ENCODE measurements around the gene C7orf57. TPM values are rescaled to one million over a fixed set of nuclear protein-coding genes. Genes with fewer than 3 reads are reported as not detected.
A peak's percentile ranks its signal among the peaks of the same experiment; 100 is the strongest.

C7orf57 gene
- total and polyA plus RNA-seq, 4 donors, result 1.6 to 14.5 (median 5.8) TPM

- Histone ChIP-seq H3K4me3 (no peak overlapping the region), H3K9ac (ENCODE audit: insufficient read depth in 1 of 2, low read length in 2 of 2) (no peak overlapping the region), H3K36me3 (ENCODE audit: control insufficient read depth in 4 of 4, insufficient read depth in 4 of 4, low read length in 4 of 4) (peaks cover 0 to 38% (median 12%) of the 10 kb centered on the region in 4 donors), H3K9me3 (ENCODE audit: control insufficient read depth in 4 of 4, insufficient read depth in 3 of 4, low read length in 3 of 4) (no peaks in the 10 kb centered on the region), H3K4me1 (ENCODE audit: control insufficient read depth in 5 of 5, insufficient read depth in 5 of 5, low read length in 5 of 5) (no peaks in the 10 kb centered on the region), H3K27ac (ENCODE audit: low read depth in 1 of 2, low read length in 1 of 2) (no peak overlapping the region), H3K27me3 (ENCODE audit: control insufficient read depth in 3 of 3, insufficient read depth in 3 of 3, low read length in 2 of 3) (no peaks in the 10 kb centered on the region)
- WGBS, 2 donors, result 91 to 95% methylated on average over 18 of the region's 18 CpGs
- TF ChIP-seq CTCF (IDR thresholded peaks at IDR 0.05; ENCODE audit: control extremely low read depth, extremely low read depth), result no peak
- DNase-seq (no peak), ATAC-seq (ENCODE audit: insufficient read depth, low FRiP score) (no peak)
Measured at GRCh38 chr7:48107926-48108472, 72.7 kb downstream of the C7orf57 start.

GRCh38 chr7:48108959-48109847, 73.9 kb downstream of the C7orf57 start:
- no peak for TF ChIP-seq CTCF (IDR thresholded peaks at IDR 0.05; ENCODE audit: control extremely low read depth, extremely low read depth)
- no peak for ATAC-seq (ENCODE audit: insufficient read depth, low FRiP score)
- peak overlapping the region in 1 of 2 donors; percentile 34 for H3K27ac ChIP-seq (ENCODE audit: low read depth in 1 of 2, low read length in 1 of 2)
- no peak overlapping the region for H3K9ac ChIP-seq (ENCODE audit: insufficient read depth in 1 of 2, low read length in 2 of 2)
- no peak overlapping the region for H3K4me3 ChIP-seq
- no peak for DNase-seq
- H3K36me3 ChIP-seq (ENCODE audit: control insufficient read depth in 4 of 4, insufficient read depth in 4 of 4, low read length in 4 of 4), result peaks cover 0 to 33% (median 8%) of the 10 kb centered on the region in 4 donors
- WGBS, 2 donors, result 93 to 98% methylated on average over 5 of the region's 5 CpGs
- no peaks in the 10 kb centered on the region for H3K27me3 ChIP-seq (ENCODE audit: control insufficient read depth in 3 of 3, insufficient read depth in 3 of 3, low read length in 2 of 3)
- H3K4me1 ChIP-seq (ENCODE audit: control insufficient read depth in 5 of 5, insufficient read depth in 5 of 5, low read length in 5 of 5), result no peaks in the 10 kb centered on the region
- H3K9me3 ChIP-seq (ENCODE audit: control insufficient read depth in 4 of 4, insufficient read depth in 3 of 4, low read length in 3 of 4), result no peaks in the 10 kb centered on the region

- Histone ChIP-seq H3K9me3 (ENCODE audit: control insufficient read depth in 4 of 4, insufficient read depth in 3 of 4, low read length in 3 of 4) (no peaks in the 10 kb centered on the region), H3K4me1 (ENCODE audit: control insufficient read depth in 5 of 5, insufficient read depth in 5 of 5, low read length in 5 of 5) (no peaks in the 10 kb centered on the region), H3K27ac (ENCODE audit: low read depth in 1 of 2, low read length in 1 of 2) (no peak overlapping the region), H3K9ac (ENCODE audit: insufficient read depth in 1 of 2, low read length in 2 of 2) (no peak overlapping the region), H3K4me3 (no peak overlapping the region), H3K27me3 (ENCODE audit: control insufficient read depth in 3 of 3, insufficient read depth in 3 of 3, low read length in 2 of 3) (no peaks in the 10 kb centered on the region), H3K36me3 (ENCODE audit: control insufficient read depth in 4 of 4, insufficient read depth in 4 of 4, low read length in 4 of 4) (peaks cover 0 to 29% (median 7%) of the 10 kb centered on the region in 4 donors)
- 20 to 21% methylated on average over 9 of the region's 9 CpGs for WGBS, 2 donors
- peak; percentile 55 to 65 (median 63) for DNase-seq
- peak; percentile 76 for ATAC-seq (ENCODE audit: insufficient read depth, low FRiP score)
- peak; percentile 95 for TF ChIP-seq CTCF (IDR thresholded peaks at IDR 0.05; ENCODE audit: control extremely low read depth, extremely low read depth)
Measured at GRCh38 chr7:48109848-48110663, 74.7 kb downstream of the C7orf57 start.

Data from lung (tissue), 12 donors.